Measurements from ENCODE around the gene SUPT3H. TPM values are rescaled to one million over a fixed set of nuclear protein-coding genes. Genes with fewer than 3 reads are reported as not detected.

Gene SUPT3H
- total RNA-seq, 2 donors from 2014 or later = 5.3 to 6.6 TPM

GRCh38 chr6:44995486-44996132 is 382.1 kb downstream of the SUPT3H start:
- no peak for ATAC-seq (ENCODE audit: insufficient number of reproducible peaks, low FRiP score, low read depth)
- no peak for DNase-seq (ENCODE audit: low spot score)

GRCh38 chr6:44989391-44989790 is 388.3 kb downstream of the SUPT3H start:
- H3K27ac ChIP-seq = no peak overlapping the region
- H3K9me3 ChIP-seq = no peaks in the 10 kb centered on the region
- no peaks in the 10 kb centered on the region for H3K36me3 ChIP-seq
- H3K4me3 ChIP-seq = no peak overlapping the region
- ATAC-seq (ENCODE audit: insufficient number of reproducible peaks, low FRiP score, low read depth) (no peak), DNase-seq (ENCODE audit: low spot score) (no peak)
- H3K4me1 ChIP-seq (ENCODE audit: control insufficient read depth in 1 of 2, low read depth in 2 of 2) = no peaks in the 10 kb centered on the region
- no peaks in the 10 kb centered on the region for H3K27me3 ChIP-seq (replicated peaks; ENCODE audit: insufficient read depth)
- TF ChIP-seq, protein P1, sequence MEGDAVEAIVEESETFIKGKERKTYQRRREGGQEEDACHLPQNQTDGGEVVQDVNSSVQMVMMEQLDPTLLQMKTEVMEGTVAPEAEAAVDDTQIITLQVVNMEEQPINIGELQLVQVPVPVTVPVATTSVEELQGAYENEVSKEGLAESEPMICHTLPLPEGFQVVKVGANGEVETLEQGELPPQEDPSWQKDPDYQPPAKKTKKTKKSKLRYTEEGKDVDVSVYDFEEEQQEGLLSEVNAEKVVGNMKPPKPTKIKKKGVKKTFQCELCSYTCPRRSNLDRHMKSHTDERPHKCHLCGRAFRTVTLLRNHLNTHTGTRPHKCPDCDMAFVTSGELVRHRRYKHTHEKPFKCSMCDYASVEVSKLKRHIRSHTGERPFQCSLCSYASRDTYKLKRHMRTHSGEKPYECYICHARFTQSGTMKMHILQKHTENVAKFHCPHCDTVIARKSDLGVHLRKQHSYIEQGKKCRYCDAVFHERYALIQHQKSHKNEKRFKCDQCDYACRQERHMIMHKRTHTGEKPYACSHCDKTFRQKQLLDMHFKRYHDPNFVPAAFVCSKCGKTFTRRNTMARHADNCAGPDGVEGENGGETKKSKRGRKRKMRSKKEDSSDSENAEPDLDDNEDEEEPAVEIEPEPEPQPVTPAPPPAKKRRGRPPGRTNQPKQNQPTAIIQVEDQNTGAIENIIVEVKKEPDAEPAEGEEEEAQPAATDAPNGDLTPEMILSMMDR (IDR thresholded peaks at IDR 0.05) = no peak

More at GRCh38 chr6:44995486-44996132, 382.1 kb downstream of the SUPT3H start:
- TF ChIP-seq, protein P1 (IDR thresholded peaks at IDR 0.05) = no peak
- Histone ChIP-seq H3K4me1 (ENCODE audit: control insufficient read depth in 1 of 2, low read depth in 2 of 2) (no peaks in the 10 kb centered on the region), H3K27ac (no peak overlapping the region), H3K4me3 (no peak overlapping the region), H3K9me3 (no peaks in the 10 kb centered on the region), H3K27me3 (replicated peaks; ENCODE audit: insufficient read depth) (no peaks in the 10 kb centered on the region), H3K36me3 (no peaks in the 10 kb centered on the region)

DNA sequence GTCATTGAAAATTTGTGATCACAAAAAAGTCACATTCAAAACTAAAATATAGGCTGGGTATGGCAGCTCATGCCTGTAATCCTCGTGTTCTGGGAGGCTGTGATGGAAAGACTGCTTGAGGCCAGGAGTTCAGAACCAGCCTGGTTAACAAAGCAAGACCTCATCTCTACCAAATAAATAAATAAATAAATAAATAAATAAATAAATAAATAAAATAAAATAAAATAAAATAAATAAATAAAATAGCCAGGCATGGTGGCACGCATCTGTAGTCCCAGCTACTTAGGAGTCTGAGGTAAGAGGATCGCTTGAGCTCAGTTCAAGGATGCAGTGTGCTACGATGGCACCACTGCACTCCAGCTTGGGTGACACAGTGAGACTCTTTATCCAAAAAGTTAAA is 392.7 kb downstream of the SUPT3H start:
- Histone ChIP-seq H3K9me3 (no peaks in the 10 kb centered on the region), H3K36me3 (no peaks in the 10 kb centered on the region), H3K4me1 (ENCODE audit: control insufficient read depth in 1 of 2, low read depth in 2 of 2) (no peaks in the 10 kb centered on the region), H3K27me3 (replicated peaks; ENCODE audit: insufficient read depth) (no peaks in the 10 kb centered on the region), H3K27ac (no peak overlapping the region), H3K4me3 (no peak overlapping the region)
- no peak for DNase-seq (ENCODE audit: low spot score)
- no peak for ATAC-seq (ENCODE audit: insufficient number of reproducible peaks, low FRiP score, low read depth)
- TF ChIP-seq, protein P1 (IDR thresholded peaks at IDR 0.05) = no peak

- Histone ChIP-seq H3K27ac (no peak overlapping the region), H3K4me3 (no peak overlapping the region), H3K4me1 (ENCODE audit: control insufficient read depth in 1 of 2, low read depth in 2 of 2) (no peaks in the 10 kb centered on the region), H3K9me3 (no peaks in the 10 kb centered on the region), H3K36me3 (no peaks in the 10 kb centered on the region), H3K27me3 (replicated peaks; ENCODE audit: insufficient read depth) (no peaks in the 10 kb centered on the region)
- DNase-seq (ENCODE audit: low spot score) (no peak), ATAC-seq (ENCODE audit: insufficient number of reproducible peaks, low FRiP score, low read depth) (no peak)
- TF ChIP-seq, protein P1 (IDR thresholded peaks at IDR 0.05) = no peak
Measured at GRCh38 chr6:44983467-44984365, 394.0 kb downstream of the SUPT3H start.

DNA sequence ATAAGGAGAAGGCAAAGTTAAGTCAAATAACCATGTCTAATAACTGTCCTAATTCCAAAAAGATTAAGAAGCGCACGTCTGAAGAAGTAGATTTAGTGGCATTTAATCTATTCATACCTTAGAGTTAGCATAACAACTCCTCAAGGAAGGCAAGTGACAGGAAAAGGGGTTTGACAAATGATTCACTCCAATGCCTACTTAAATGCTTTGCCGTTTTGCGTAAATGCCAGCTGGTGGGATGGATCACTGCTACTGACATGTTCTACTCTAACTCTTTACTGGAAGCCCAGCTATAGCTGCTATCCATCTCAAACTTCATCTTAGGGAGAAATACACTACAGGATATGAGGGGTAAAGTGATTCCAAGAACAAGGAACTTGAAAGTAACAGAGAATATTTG is 396.9 kb downstream of the SUPT3H start:
- Histone ChIP-seq H3K36me3 (no peaks in the 10 kb centered on the region), H3K4me1 (ENCODE audit: control insufficient read depth in 1 of 2, low read depth in 2 of 2) (peaks cover 0 to 7% of the 10 kb centered on the region in 2 donors), H3K27me3 (replicated peaks; ENCODE audit: insufficient read depth) (no peaks in the 10 kb centered on the region), H3K27ac (no peak overlapping the region), H3K9me3 (no peaks in the 10 kb centered on the region), H3K4me3 (no peak overlapping the region)
- DNase-seq (ENCODE audit: low spot score) (no peak), ATAC-seq (ENCODE audit: insufficient number of reproducible peaks, low FRiP score, low read depth) (no peak)
- TF ChIP-seq, protein P1 (IDR thresholded peaks at IDR 0.05) = no peak
